Immature natural killer cell (primary cell): ENCODE results near the gene GSTO2. TPM values are rescaled to one million over a fixed set of nuclear protein-coding genes. Genes with fewer than 3 reads are reported as not detected.

Source experiments
- DNase-seq, 3 donors: peaks; one replicate each; pipeline ENCODE4 v3.0.0; 2022; ENCODE audit warnings: mixed read lengths in 1 of 3
- H3K27ac Mint-ChIP-seq, 6 donors: one replicate each; pipeline ENCODE4 v1.8.0; 2020; ENCODE audit warnings: mixed read lengths in 6 of 6, mild to moderate bottlenecking in 5 of 6, inconsistent platforms in 4 of 6, moderate library complexity in 3 of 6
- H3K27me3 Mint-ChIP-seq, 3 donors: one replicate each; pipeline ENCODE4 v1.8.0; 2020 to 2021; ENCODE audit warnings: low read depth in 3 of 3, mild to moderate bottlenecking in 3 of 3, mixed read lengths in 3 of 3, moderate library complexity in 3 of 3, inconsistent platforms in 1 of 3
- H3K36me3 Mint-ChIP-seq, 3 donors: one replicate each; pipeline ENCODE4 v1.8.0; 2020; ENCODE audit warnings: mixed read lengths in 3 of 3, inconsistent platforms in 2 of 3, mild to moderate bottlenecking in 2 of 3
- H3K4me1 Mint-ChIP-seq, 2 donors: one replicate each; pipeline ENCODE4 v1.8.0; 2020; ENCODE audit warnings: inconsistent platforms in 2 of 2, mild to moderate bottlenecking in 2 of 2, mixed read lengths in 2 of 2, moderate library complexity in 1 of 2
- H3K4me3 Mint-ChIP-seq, 5 donors: one replicate each; pipeline ENCODE4 v1.8.0; 2020; ENCODE audit warnings: mild to moderate bottlenecking in 5 of 5, mixed read lengths in 5 of 5, inconsistent platforms in 3 of 5, moderate library complexity in 3 of 5
- H3K9me3 Mint-ChIP-seq, 6 donors: one replicate each; pipeline ENCODE4 v1.8.0; 2020; ENCODE audit warnings: mild to moderate bottlenecking in 6 of 6, mixed read lengths in 6 of 6, inconsistent platforms in 4 of 6, moderate library complexity in 3 of 6
- polyA plus RNA-seq, 3 donors: library from polyadenylated mRNA; unstranded; fragments of 300-500 nt; fragmentation: Illumina TruSeq; gene quantifications; one replicate each; pipeline ENCODE4 v1.2.3, GENCODE V29; 2021

Gene GSTO2
- polyA plus RNA-seq, 3 donors from 2014 or later, result 0.16 to 1.6 (median 0.85) TPM

- peaks cover 0 to 1% of the 10 kb centered on the region in 2 donors for H3K4me1 Mint-ChIP-seq
- no peaks in the 10 kb centered on the region for H3K9me3 Mint-ChIP-seq
- H3K27ac Mint-ChIP-seq, result no peak overlapping the region
- H3K4me3 Mint-ChIP-seq, result no peak overlapping the region
- DNase-seq, result no peak
- H3K36me3 Mint-ChIP-seq, result no peaks in the 10 kb centered on the region
- peaks cover 5 to 8% (median 7%) of the 10 kb centered on the region in 3 donors for H3K27me3 Mint-ChIP-seq
These were observed 8.8 kb downstream of the GSTO2 start for GRCh38 chr10:104277785-104278184.

GRCh38 chr10:104279550-104280259 is 10.7 kb downstream of the GSTO2 start:
- Mint-ChIP-seq H3K4me3 (no peak overlapping the region), H3K36me3 (no peaks in the 10 kb centered on the region), H3K27ac (no peak overlapping the region), H3K9me3 (no peaks in the 10 kb centered on the region), H3K27me3 (peaks cover 5 to 7% (median 5%) of the 10 kb centered on the region in 3 donors), H3K4me1 (peaks cover 0 to 1% of the 10 kb centered on the region in 2 donors)
- no peak for DNase-seq

- Mint-ChIP-seq H3K4me3 (no peak overlapping the region), H3K27me3 (peaks cover 2 to 8% (median 3%) of the 10 kb centered on the region in 3 donors)
These were observed 12.7 kb downstream of the GSTO2 start for GRCh38 chr10:104281694-104282093.

GRCh38 chr10:104284846-104285245 is 15.9 kb downstream of the GSTO2 start:
- no peak overlapping the region for H3K4me3 Mint-ChIP-seq
- H3K27me3 Mint-ChIP-seq, result peaks cover 0 to 12% (median under 1%) of the 10 kb centered on the region in 3 donors
- no peaks in the 10 kb centered on the region for H3K9me3 Mint-ChIP-seq
- DNase-seq, result no peak
- H3K4me1 Mint-ChIP-seq, result no peaks in the 10 kb centered on the region
- no peaks in the 10 kb centered on the region for H3K36me3 Mint-ChIP-seq
- H3K27ac Mint-ChIP-seq, result no peak overlapping the region

More at GRCh38 chr10:104281694-104282093, 12.7 kb downstream of the GSTO2 start:
- Mint-ChIP-seq H3K27ac (no peak overlapping the region), H3K9me3 (no peaks in the 10 kb centered on the region), H3K36me3 (no peaks in the 10 kb centered on the region), H3K4me1 (no peaks in the 10 kb centered on the region)
- no peak for DNase-seq

GRCh38 chr10:104286939-104287338 is 18.0 kb downstream of the GSTO2 start:
- Mint-ChIP-seq H3K4me1 (peaks cover 6 to 9% of the 10 kb centered on the region in 2 donors), H3K27me3 (peaks cover 0 to 15% (median 7%) of the 10 kb centered on the region in 3 donors), H3K4me3 (no peak overlapping the region)

GRCh38 chr10:104288355-104288754 is 19.4 kb downstream of the GSTO2 start:
- no peak overlapping the region for H3K4me3 Mint-ChIP-seq
- no peak for DNase-seq
- H3K4me1 Mint-ChIP-seq, result peaks cover 6 to 9% of the 10 kb centered on the region in 2 donors
- peaks cover 0 to 3% (median 0%) of the 10 kb centered on the region in 3 donors for H3K36me3 Mint-ChIP-seq
- H3K27ac Mint-ChIP-seq, result no peak overlapping the region
- peaks cover 0 to 16% (median 7%) of the 10 kb centered on the region in 3 donors for H3K27me3 Mint-ChIP-seq
- H3K9me3 Mint-ChIP-seq, result no peaks in the 10 kb centered on the region

More at GRCh38 chr10:104286939-104287338, 18.0 kb downstream of the GSTO2 start:
- Mint-ChIP-seq H3K27ac (no peak overlapping the region), H3K36me3 (peaks cover 0 to 3% (median 0%) of the 10 kb centered on the region in 3 donors), H3K9me3 (no peaks in the 10 kb centered on the region)
- DNase-seq, result no peak

GRCh38 chr10:104291439-104291951 is 22.5 kb downstream of the GSTO2 start:
- Mint-ChIP-seq H3K36me3 (peaks cover 0 to 3% (median 0%) of the 10 kb centered on the region in 3 donors), H3K4me1 (peaks cover 6 to 9% of the 10 kb centered on the region in 2 donors), H3K27me3 (peaks cover 0 to 14% (median 7%) of the 10 kb centered on the region in 3 donors), H3K9me3 (no peaks in the 10 kb centered on the region), H3K27ac (peak overlapping the region in 1 of 6 donors; percentile 36), H3K4me3 (peak overlapping the region in 1 of 5 donors; percentile 56)
- peak; percentile 82 to 87 (median 85) for DNase-seq

- peak overlapping the region in 1 of 6 donors; percentile 14 for H3K27ac Mint-ChIP-seq
- DNase-seq, result no peak
- H3K9me3 Mint-ChIP-seq, result no peaks in the 10 kb centered on the region
- H3K36me3 Mint-ChIP-seq, result peaks cover 0 to 3% (median 0%) of the 10 kb centered on the region in 3 donors
- H3K4me1 Mint-ChIP-seq, result peaks cover 10 to 18% of the 10 kb centered on the region in 2 donors
- H3K27me3 Mint-ChIP-seq, result peaks cover 0 to 11% (median 9%) of the 10 kb centered on the region in 3 donors
- no peak overlapping the region for H3K4me3 Mint-ChIP-seq
These were observed 24.0 kb downstream of the GSTO2 start for GRCh38 chr10:104293011-104293410.

- Mint-ChIP-seq H3K36me3 (peaks cover 0 to 3% (median 0%) of the 10 kb centered on the region in 3 donors), H3K27ac (no peak overlapping the region), H3K9me3 (no peaks in the 10 kb centered on the region), H3K4me1 (peaks cover 10 to 20% of the 10 kb centered on the region in 2 donors), H3K27me3 (peaks cover 0 to 11% (median 9%) of the 10 kb centered on the region in 3 donors), H3K4me3 (no peak overlapping the region)
- no peak for DNase-seq
These were observed 24.9 kb downstream of the GSTO2 start for GRCh38 chr10:104293781-104294321.

GRCh38 chr10:104296687-104297436 is 27.9 kb downstream of the GSTO2 start:
- peak overlapping the region in 1 of 6 donors; percentile 42 for H3K27ac Mint-ChIP-seq

GRCh38 chr10:104297697-104298660 is 29.0 kb downstream of the GSTO2 start:
- peaks cover 0 to under 1% (median 0%) of the 10 kb centered on the region in 6 donors for H3K9me3 Mint-ChIP-seq
- H3K36me3 Mint-ChIP-seq, result no peaks in the 10 kb centered on the region
- peak overlapping the region in 1 of 5 donors; percentile 42 for H3K4me3 Mint-ChIP-seq
- H3K4me1 Mint-ChIP-seq, result peaks cover 34 to 38% of the 10 kb centered on the region in 2 donors
- peak overlapping the region in 3 of 6 donors; percentile 20 to 42 (median 33) for H3K27ac Mint-ChIP-seq
- no peak for DNase-seq
- peaks cover 4 to 5% (median 5%) of the 10 kb centered on the region in 3 donors for H3K27me3 Mint-ChIP-seq

More at GRCh38 chr10:104296687-104297436, 27.9 kb downstream of the GSTO2 start:
- Mint-ChIP-seq H3K36me3 (no peaks in the 10 kb centered on the region), H3K9me3 (no peaks in the 10 kb centered on the region), H3K4me3 (no peak overlapping the region), H3K4me1 (peaks cover 22 to 27% of the 10 kb centered on the region in 2 donors), H3K27me3 (peaks cover 0 to 5% (median 4%) of the 10 kb centered on the region in 3 donors)
- DNase-seq, result no peak

GRCh38 chr10:104299031-104299904 is 30.3 kb downstream of the GSTO2 start:
- peak overlapping the region in 1 of 6 donors; percentile 13 for H3K27ac Mint-ChIP-seq
- H3K27me3 Mint-ChIP-seq, result peaks cover 4 to 8% (median 8%) of the 10 kb centered on the region in 3 donors
- H3K4me1 Mint-ChIP-seq, result peaks cover 46 to 51% of the 10 kb centered on the region in 2 donors
- H3K9me3 Mint-ChIP-seq, result peaks cover 0 to 2% (median 0%) of the 10 kb centered on the region in 6 donors
- DNase-seq, result no peak
- H3K36me3 Mint-ChIP-seq, result no peaks in the 10 kb centered on the region
- H3K4me3 Mint-ChIP-seq, result no peak overlapping the region
